CD4-positive, alpha-beta T cell treated with Interleukin-1 beta for 1 hour (primary cell): ENCODE data around the gene GSTA5.
"Not testable (repeated sequence)": the region's sequence is repeated elsewhere in the genome, so short reads cannot be mapped to it uniquely, and the experiment has no call there.

ENCODE experiments used
- DNase-seq, 2 donors: peaks; one replicate each; pipeline ENCODE4 v3.0.0-alpha.2; 2020 to 2022

The GSTA5 gene

DNA sequence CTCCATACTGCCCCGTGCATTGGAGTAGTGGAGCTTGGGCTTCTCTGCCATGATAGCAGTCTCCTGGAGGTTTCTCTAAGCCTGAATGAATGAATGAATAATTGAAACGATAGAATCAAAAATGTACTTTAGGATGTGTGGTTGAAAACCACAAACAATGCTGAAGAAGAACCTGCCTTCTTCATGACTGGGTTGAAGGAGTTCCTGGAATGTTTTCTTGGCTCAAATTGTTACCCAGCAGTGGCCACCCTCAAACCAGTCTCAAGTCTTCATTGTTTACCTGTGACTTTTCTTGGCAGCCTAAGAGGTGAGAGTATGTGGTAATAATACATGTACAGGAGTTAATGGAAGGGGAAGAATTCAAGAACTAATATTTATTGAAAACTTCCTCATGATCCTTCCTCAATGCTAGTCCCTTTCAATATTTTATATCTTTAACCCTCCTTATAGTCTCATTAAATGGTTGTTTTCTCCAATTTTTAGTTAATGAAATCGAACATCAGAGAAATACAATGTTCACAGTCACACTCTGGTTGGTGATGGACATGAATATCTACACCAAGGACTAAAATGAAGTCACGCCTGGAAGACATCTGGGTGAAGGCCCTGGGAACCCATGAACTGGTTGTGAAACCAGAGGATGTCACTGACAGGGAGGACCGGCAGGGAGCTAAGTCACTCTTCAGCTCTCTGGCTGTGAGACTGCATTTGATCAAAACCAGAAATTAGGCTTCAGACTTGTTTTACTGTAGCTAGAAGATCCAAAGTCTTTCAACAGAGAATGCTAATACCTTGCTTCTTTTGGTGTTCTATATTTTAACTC, at the start of gene GSTA5:
Gene GSTA5 (minus strand): TSS at position 51 of the 823 bp plus-strand sequence.
- no peak for DNase-seq

DNA sequence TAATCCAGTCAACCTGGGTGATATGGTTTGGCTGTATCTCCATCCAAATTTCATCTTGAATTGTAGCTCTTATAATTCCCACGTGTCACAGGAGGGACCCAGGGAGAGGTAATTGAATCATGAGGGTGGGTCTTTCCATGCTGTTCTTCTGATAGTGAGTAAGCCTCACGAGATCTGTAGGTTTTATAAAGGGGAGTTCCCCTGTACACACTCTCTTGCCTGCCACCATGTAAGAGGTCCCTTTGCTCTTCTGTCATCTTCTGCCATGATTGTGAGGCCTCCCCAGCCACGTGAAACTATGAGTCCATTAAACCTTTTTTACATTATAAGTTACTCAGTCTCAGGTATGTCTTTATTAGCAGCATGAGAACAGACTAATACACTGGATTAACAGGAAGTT, 49.4 kb upstream of the GSTA5 start:
- no peak for DNase-seq

DNA sequence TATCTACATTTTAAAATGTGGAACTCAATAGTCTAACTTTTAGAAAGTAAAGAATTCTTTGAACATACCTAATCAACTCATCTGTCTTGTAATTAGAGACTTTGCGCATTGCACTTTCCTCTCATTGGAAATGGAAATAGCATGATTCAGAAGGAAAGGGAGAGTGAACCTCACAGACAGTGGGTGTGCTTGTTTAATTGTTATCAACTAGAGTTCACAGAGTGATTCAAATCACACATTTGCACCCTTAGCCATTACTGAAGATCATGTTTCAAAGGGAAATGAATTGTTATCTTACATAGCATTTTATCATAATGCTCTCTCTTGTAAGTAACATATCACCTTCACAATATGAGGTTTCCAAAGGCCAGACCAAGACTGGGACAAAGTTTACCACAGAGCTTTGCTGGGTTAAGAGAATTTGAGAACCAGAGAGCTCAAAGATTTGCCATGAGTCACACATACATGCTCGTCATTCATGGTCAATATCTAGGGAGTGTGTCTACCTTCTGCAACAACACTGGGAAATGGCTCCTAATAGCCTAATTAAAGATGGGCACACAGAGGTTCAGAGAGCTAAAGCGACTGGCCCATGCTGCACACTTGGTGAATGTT, 47.4 kb upstream of the GSTA5 start:
- no peak for DNase-seq

DNA sequence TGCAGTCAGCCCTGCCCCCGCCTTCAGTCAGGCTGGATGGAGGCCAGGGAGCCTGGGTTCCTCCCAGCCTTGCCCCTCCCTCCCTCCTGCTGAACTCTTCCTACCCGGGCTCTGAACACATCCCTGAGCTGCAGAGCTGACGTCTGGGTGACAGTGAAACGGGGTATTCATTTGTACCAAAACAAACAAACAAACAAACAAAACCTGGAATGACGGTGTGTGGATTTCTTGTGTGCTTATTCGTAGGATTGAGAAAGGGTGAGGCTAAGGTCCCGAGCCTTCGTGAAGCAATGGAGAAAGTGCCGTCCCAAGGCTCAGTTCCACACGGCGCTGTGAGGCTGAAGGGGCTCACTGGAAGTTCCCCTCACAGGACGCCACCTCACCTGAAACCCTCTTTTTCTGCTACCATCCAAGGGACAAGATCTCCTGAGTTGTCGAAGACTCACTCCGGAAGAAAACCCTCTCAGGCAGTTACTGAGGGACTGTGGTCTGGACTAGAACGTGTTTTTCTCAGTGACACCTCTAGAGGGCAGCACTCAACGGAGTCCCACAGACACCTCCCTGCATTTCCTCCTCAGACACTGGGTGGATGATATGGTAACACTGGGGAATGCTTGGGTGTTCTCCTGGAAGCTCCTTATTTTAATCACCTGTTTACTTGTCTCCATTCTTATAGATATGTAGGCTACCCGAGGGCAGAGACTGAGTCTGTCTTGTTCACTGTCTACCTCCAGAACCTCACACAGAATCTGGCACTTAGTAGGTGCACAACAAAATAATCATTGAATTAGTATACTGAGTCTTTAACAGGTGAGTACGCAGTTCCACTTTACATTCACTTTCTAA, 41.6 kb upstream of the GSTA5 start:
- DNase-seq: peak; percentile 70 to 77

DNA sequence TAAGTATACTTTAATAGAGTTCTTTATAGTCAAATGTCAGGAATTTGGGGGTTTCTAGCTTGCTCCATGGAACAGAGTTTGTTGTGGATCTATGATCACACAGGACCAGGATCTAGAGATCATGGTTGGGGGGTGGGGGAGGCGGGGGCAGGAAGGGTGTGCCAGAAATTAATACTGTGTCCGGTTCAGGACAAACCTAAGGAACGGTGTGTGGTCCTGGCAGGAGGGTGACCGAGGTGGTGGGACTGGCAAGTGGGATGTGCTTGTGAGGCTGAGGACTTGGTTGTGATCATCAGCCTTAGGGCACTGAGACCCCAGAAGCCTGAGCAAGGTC, 41.0 kb upstream of the GSTA5 start:
- no peak for DNase-seq

DNA sequence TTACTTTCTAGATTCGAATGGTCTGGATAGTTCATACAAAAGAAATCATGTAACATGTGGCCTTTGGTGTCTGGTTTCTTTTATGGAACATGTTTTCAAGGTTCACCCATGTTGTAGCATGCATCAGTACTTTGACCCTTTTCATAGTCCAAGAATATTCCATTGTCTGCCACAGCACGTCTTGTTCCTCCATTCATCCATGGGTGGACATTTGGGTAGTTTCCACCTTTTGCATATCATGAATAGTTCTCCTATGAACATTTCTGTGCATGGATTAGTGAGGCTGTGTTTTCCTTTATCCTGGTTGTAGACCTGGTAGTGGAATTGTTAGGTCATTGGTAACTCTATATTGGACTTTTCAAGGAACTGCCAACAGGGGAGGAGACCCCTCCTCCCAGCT, 37.2 kb upstream of the GSTA5 start:
- no peak for DNase-seq

DNA sequence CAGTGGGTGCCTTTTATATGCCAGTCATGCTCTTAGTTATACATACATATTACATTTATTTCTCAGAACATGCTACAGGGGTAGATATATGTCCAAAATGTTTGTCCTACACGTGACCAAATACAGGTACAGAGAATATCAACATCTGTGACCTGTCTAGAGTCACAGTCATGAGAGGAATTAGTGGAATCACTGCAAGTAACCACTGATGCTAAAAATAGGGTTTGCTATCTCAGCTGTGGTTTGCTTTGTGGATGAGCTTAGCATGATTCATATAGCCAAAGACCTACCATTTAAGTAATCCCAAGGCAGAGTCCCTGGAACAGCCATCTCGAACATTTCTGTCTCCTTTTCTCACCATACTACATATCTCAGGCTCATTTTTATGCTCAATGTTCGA, 36.6 kb upstream of the GSTA5 start:
- no peak for DNase-seq

DNA sequence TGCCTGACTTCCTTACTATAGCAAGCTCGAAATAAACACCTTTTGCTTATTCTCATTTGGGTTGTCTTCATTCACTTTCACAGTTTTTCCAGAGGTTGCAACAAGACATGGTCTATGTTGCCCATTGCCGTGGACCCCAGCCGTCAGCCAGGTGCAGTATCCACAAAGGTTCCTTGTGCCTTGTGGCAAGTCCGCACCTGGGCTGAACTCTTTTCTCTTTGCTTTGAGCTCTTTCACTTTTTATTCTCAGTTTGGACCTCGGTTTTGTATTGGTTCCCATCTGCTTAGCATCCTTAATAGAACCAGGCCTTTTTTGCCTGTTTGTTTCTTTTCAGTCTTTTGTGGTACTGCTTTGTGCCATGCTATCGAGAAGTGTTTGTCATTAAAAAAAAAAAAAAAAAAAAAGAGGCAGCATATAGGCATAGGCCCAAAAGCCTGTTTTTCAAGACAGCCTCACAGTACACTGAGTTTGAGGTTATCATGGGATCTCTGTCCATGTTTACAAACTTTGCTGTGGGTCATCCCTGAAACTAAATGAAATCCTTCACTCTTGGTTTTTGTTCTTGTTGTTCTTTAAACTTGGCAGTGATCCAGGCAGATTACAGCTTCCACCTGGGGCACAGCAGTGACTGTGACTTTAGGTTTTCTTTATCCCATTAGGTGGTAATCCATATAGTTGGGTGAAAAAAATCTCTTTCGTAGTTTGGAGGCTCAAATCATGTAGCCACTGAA, 35.6 kb upstream of the GSTA5 start:
- no peak for DNase-seq

DNA sequence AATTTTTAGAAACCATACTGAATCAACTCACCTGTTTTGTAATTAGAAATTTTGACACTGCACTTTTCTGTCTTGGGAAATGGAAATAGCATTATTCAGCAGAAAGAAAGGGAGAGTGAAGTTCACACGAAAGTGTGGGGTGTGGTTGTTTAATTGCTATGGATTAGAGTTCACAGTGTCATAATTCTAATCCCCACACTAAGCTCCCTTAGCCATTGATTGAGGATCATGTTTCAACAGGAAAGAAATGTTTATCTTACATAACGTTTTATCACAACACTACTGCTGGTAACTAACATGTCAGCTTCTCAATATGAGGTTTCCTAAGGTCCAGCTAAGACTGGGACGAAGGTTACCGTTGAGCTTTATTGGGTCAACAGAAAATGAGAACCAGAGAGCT, 31.4 kb upstream of the GSTA5 start:
- no peak for DNase-seq

DNA sequence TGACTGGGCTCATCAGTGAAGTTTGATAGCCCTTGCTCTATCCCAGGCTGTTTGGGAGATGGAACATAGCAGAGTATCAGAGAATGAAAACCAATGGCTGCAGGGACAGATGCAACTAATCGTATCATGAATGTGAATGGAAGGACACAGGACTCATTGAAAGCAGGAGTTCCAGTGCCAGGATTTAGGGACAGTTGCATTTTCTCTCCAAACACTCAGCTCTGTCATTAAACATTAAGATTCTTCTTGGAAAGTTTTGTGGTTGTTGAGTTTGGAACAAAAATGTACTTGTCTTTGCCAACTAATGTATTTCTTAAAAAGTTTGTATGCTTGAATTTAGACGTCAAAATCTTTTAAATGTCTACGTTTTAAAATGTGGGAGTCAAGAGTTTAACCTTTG, 31.0 kb upstream of the GSTA5 start:
- DNase-seq: no peak

DNA sequence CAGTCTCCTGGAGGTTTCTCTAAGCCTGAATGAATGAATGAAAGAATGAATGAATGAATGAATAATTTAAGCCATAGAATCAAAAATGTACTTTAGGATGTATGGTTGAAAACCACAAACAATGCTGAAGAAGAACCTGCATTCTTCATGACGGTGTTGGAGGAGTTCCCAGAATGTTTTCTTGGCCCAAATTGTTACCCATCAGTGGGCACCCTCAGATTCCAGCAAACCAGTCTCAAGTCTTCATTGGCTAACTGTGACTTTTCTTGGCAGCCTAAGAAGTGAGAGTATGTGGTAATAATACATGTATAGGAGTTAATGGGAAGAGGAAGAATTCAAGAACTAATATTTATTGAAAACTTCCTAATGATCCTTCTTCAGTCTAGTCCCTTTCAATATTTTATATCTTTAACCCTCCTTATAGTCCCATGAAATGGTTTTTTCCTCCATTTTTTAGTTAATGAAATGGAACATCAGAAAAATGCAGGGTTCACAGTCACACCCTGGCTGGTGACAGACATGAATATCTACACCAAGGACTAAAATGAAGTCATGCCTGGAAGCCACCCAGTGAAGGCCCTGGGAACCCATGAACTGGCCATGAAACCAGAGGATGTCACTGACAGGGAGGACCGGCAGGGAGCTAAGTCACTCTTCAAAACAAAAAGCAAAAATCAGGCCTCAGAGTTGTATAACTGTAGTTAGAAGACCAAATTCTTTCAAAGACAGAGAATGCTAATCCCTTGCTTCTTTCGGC, 29.9 kb upstream of the GSTA5 start:
- not testable (repeated sequence) for DNase-seq

DNA sequence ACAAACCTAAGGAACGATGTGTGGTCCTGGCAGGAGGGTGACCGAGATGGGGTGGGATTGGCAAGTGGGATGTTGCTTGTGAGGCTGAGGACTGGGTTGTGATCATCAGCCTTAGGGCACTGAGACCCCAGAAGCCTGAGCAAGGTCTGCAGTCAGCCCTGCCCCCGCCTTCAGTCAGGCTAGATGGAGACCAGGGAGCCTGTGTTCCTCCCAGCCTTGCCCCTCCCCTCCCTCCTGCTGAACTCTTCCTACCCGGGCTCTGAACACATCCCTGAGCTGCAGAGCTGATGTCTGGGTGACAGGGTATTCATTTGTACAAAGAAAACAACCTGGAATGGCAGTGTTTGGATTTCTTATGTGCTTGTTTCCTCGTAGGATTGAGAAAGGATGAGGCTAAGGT, 28.3 kb upstream of the GSTA5 start:
- DNase-seq: not testable (repeated sequence)

DNA sequence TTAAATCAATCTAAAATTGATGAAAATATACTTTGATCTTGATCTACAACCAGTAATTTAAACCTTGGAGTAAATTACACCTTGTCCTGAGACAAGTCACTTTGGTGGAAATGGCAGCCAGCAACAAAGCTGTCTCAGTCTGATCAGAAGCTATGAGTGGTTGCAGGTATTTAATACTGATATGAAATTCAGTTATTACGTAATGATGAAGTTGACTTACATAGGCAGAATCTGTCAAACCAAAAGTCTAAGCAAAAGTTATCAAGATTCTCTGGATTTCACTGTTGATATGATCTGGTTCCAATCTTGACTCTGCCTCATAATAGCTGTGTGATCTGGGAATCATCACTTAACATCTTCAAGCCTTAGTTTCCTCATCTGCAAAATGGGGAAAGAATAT, 27.6 kb upstream of the GSTA5 start:
- DNase-seq: no peak

DNA sequence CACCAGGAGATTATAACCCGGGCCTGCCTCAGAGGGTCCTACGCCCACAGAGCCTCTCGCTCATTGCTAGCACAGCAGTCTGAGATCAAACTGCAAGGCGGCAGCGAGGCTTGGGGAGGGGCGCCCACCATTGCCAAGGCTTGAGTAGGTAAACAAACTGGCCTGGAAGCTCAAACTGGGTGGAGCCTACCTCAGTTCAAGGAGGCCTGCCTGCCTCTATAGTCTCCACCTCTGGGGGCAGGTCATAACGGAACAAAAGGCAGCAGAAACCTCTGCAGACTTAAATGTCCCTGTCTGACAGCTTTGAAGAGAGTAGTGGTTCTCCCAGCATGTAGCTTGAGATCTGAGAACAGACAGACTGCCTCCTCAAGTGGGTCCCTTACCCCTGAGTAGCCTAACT, 20.5 kb upstream of the GSTA5 start:
- not testable (repeated sequence) for DNase-seq

DNA sequence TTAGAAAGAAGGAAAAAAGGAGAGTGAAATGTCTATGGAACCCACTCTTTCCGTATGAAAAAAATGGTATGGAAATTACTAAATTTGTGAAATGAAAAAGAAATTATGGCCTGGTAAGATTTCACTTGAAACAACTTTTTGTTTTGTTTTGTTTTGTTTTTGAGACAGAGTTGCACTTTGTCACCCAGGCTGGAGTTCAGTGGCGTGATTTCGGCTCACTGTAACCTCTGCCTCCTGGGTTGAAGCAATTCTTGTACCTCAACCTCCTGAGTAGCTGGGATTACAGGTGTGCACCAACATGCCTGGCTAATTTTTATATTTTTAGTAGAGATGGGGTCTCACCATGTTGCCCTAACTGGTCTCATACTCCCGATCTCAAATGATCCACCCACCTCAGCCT, 17.8 kb upstream of the GSTA5 start:
- no peak for DNase-seq

DNA sequence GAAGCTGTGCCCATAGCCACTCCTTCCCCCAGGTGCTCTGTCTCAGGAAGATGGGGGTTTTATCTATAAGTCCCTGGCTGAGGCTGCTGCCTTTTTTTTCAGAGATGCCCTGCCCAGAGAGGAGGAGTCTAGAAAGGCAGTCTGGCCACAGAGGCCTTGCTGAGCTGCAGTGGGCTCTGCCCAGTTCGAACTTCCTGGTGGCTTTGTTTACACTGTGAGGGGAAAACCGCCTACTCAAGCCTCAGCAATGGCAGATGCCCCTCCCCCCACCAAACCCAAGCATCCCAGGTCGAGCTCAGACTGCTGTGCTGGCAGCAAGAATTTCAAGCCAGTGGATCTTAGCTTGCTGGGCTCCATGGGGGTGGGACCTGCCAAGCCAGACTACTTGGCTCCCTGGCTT, 15.5 kb upstream of the GSTA5 start:
- DNase-seq: not testable (repeated sequence)

DNA sequence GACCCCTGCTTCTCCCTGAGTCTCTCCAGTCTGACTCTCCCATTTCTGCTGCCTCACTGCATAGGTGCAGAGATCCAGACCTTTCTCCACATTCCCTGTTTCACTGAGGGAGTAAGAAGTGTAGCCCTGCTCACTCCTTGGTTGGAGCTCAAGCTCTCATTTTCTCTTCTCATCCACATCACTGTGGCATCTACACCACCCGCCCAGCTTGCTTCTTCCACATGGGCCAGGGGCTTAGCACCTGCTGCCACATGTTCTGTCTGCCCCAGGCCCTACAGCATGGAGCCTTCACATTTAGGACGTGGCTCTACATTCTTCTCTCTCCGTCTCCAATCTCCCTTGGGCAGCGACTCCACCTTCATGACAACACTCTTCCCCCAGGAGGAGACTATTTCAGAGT, 8.5 kb upstream of the GSTA5 start:
- no peak for DNase-seq

DNA sequence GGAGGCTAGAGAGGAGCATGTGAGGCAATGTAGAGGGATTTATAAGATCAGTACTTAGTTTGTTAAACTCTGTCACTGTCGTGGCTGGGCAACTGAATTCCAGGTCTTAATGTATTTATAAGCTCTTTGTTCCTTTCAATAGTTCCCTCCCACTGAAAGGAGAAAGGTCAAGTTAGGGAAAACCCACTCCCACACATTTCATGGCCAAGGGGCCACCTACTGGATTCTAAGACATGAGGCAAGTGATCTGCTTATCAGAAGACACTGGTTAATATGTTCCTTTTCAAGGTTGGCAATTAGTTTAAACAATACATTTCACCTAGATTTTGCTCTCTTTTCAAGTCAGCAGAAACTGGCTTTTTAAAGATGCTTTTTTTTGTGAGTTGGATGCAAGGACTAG, 5.4 kb upstream of the GSTA5 start:
- DNase-seq: no peak

DNA sequence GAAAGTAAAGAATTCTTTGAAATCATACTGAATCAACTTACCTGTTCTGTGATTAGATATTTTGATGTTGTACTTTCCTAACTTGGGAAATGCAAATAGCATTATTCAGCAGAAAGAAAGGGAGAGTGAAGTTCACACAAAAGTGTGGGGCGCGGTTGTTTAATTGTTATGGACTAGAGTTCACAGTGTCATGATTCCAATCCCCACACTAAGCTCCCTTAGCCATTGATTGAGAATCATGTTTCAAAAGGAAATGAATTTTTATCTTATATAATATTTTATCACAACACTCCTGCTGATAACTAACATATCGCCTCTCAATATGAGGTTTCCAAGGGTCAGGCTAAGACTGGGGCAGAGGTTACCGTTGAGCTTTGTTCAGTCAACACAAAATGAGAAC, 3.0 kb upstream of the GSTA5 start:
- no peak for DNase-seq

DNA sequence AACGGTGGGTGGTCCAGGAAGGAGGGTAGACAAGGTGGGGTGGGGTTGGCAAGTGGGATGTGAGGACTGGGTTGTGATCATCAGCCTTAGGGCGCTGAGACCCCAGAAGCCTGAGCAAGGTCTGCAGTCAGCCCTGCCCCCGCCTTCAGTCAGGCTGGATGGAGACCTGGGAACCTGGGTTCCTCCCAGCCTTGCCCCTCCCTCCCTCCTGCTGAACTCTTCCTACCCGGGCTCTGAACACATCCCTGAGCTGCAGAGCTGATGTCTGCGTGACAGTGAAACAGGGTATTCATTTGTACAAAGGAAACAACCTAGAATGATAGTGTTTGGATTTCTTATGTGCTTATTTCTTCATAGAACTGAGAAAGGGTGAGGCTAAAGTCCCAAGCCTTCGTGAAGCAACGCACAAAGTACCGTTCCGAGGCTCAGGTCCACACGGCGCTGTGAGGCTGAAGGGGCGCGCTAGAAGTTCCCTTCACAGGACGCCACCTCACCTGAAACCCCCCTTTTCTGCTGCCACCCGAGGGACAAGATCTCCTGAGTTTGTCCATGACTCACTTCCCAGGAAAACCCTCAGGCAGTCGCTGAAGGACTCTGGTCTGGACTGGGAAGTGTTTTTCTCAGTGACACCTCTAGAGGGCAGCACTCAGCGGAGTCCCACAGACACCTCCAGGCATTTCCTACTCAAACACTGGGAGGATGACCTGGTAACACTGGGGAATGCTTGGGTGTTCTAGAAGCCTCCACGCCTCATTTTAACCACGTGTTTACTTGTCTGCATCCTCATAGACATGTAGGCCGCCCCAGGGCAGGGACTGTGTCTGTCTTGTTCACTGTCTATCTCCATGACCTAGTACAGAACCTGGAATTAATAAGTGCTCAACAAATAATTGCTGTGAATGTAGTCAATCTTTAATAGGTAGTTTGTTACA, 1.2 kb downstream of the GSTA5 start:
- DNase-seq: peak; percentile 30 to 52

DNA sequence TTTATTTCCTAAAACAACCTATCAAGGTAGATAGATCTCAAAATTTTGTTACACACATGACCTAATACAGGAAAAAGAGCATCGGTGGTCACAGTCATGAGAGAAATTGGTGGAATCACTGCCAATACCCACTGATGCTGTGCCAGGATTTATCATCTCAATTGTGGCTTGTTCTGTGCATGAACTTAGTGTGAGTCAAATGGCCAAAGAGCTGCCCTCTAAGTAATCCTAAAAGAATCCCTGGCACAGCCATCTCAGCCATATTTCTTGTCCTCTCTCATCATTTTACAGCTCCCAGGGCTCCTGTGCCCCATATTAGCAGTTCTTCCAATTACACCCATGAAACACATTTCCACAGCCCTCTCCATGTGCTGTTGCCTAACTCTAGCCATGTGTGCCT, 6.1 kb downstream of the GSTA5 start:
- DNase-seq: no peak
